HG03159 (cell line): Measurements from ENCODE around the gene SPP2.
A peak's percentile ranks its signal among the peaks of the same experiment; 100 is the strongest.

ENCODE experiments used
- ATAC-seq: cut with Tn5 transposase; IDR thresholded peaks from one replicate; pipeline ENCODE4 v1.9.1; 2021; ENCODE audit warnings: mild to moderate bottlenecking, moderate library complexity; ENCODE audit not compliant: unreplicated experiment

The SPP2 gene, protein sequence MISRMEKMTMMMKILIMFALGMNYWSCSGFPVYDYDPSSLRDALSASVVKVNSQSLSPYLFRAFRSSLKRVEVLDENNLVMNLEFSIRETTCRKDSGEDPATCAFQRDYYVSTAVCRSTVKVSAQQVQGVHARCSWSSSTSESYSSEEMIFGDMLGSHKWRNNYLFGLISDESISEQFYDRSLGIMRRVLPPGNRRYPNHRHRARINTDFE

DNA sequence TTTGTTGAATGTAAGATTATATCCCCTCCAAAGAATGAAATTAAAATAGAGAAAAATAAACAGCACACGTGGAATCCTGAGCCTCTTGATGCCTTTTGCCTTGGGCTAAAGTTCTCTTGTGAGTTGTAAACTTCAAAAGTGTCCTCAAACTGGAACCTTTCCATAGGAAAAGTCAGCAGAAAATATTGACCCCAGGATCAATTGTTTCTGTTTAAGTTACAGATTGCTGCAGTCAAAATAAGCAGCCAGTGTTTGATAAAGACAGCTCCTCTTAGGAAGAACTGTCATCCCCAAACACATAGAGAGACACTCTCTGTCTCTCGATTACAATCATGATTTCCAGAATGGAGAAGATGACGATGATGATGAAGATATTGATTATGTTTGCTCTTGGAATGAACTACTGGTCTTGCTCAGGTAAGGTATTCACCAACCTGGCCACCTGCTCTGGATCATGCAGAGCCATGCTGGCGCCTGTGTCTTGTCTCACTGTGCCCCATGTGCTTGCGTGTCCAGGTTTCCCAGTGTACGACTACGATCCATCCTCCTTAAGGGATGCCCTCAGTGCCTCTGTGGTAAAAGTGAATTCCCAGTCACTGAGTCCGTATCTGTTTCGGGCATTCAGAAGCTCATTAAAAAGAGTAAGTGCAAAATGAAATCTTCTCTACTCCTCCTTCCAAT is at the start of gene SPP2:
SPP2 (plus strand) TSS at position 248 of the 681 bp plus-strand sequence; CDS start at position 333, 85 bp downstream.
- ATAC-seq, result no peak

DNA sequence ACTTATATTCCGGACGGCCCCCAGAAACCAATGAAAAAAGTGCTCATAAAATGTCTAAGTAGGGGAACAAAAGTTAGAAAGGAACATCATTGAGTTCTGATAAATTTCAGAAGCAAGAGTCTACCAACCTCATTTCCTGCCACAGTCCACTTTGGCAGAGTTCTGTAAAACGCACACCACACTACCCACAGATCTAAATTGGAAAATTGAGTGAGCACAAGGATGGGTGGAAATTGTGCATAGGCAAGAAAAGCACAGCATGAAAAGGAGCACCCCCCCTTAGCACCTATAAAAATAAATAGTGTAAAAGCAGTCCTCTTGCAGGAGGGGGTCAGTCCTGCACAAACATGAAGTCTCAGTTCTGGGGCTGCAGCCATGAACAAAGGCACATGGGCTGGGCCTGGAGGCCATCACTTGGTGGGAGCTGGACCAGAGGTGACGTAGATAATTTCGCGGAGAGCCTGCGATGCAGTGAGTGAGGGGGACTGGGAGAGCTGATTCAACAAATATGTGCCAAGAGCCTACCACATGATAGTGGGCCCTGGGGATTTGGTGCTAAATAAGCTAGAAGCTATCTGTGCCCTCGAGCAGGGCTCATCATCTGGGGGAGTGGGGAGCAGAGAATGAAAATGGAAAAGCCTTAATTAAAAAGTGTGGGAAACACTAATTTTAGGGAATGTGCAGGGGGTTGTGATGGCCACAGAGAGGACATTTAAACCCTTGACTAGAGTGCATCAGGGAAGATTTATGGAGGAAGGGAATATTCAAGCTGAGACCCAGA is 48.9 kb upstream of the SPP2 start:
- no peak for ATAC-seq

GRCh38 chr2:234002281-234002680 is 48.2 kb upstream of the SPP2 start:
- ATAC-seq, result no peak

DNA sequence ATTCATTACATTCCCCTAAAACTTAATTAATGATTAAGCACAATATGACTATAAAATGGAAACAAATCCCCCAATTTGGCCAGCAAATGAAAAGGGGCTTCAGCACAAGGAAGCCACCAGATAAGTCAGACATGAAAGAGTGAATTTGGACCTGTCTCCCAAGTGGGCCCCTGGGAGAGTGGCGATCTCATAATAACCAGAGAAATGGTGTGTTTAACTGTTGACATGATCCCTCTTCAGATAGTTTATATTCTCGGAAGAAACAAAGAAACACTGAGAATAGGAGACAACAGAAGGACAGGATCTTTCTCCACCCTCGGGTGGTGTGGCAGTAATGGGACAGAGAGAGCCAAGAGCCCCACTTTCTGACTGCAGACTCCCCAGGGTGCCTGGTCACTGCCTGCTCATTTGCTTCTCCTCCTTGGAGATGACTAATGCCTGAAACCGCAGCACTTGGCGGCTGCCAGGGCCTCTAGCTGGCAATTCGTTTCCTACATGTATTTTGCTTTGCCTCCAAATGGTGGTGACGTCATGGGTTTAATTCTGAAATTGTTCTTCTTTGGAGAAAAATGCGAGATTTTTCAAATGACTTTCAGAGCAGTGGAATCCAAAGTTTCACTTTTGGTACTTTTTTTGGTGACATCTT is 46.4 kb upstream of the SPP2 start:
- no peak for ATAC-seq

- ATAC-seq, result no peak
Measured at GRCh38 chr2:234005126-234005525, 45.4 kb upstream of the SPP2 start.

GRCh38 chr2:234006501-234006900 is 44.0 kb upstream of the SPP2 start:
- ATAC-seq, result no peak

DNA sequence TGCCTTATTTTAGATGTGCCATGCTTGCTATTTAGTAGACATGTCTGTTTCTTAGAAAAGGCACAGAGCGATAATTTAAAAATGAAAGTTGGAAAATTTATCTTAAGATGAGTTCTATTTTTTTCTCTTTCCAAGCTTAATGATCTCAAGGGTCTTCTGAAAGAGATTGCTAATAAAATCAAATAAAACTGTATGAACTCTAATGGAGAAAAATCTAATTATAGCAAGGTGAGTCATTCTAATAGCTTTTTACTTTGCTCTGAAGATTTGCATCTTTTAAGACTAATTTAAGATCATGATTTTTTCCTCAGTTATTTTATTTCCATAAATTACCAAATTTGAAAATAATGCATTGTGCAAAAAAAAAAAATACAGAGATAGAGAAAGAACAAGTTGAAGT is 36.1 kb upstream of the SPP2 start:
- ATAC-seq, result no peak

DNA sequence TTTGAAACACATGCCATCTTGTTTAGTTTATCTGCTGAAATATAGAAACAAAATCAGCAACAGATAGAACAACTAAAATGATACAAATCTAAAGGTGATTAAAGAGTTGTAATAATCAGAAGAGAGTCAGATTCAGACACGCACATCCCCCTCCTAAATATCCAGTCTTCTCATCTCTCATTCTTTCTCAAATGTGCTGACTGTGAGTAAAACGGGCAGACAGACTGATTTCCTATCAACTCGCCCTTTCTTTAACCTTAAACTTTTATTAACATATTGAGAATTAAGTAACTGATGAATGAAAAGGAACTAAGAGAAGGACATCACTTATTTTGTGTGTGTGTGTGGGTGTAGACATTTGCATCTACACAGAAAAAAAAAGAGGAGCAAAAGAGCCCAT is 34.6 kb upstream of the SPP2 start:
- ATAC-seq, result no peak

DNA sequence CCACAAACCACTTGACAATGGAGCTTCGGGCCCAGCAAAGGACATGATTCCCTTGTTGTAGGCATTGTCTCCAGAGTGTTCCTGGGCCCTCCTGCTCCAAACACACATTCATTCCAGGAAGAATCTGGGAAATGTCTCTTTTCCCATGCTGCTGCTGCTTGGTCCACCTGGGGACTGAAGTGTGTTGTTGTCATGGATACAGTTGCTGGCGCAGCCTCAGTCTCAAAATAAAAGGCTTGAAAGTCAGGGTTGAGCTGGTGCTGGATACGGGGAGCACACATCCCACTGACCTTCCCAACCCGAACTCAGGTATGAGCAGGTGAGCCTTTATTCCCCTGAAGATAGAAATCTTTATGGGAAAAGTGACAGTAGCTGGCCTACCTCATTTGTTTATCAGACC is 30.6 kb upstream of the SPP2 start:
- no peak for ATAC-seq

DNA sequence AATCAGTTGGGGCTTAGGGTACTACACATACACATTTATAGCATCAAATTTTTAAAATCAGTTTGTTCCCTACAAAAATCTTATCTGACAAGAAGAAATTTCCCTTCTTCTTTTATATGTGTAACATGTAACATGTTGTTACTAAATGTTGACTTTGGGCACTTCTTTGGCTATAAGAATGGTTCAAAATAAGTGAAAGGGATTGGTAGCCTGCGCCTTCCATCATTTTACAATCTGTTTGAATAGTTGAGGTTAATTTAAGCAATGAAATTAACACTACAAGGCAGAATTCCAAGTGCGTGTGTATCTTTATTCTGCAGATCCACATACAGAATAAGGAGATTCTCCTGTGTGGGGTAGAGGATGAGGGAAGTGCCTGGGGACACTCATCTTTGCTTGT is 30.2 kb upstream of the SPP2 start:
- ATAC-seq, result no peak

DNA sequence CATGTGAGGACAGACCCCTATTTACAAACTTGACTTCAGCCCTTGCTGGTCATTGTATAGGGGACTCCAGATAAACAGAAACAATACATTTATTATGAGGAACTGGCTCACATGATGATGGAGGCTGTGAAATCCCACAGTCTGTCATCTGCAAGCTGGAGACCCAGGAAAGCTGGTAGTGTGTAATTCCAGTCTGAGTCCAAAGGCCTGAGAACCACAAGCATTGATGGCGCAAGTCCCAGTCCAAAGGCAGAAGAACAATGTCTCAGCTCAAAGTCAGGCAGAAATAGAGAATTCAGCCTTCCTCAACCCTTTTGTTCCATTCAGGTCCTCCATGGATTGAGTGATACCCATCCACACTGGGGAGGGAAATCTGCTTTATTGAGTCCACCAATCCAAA is 28.1 kb upstream of the SPP2 start:
- no peak for ATAC-seq

- no peak for ATAC-seq
Measured at GRCh38 chr2:234024304-234024703, 26.2 kb upstream of the SPP2 start.

DNA sequence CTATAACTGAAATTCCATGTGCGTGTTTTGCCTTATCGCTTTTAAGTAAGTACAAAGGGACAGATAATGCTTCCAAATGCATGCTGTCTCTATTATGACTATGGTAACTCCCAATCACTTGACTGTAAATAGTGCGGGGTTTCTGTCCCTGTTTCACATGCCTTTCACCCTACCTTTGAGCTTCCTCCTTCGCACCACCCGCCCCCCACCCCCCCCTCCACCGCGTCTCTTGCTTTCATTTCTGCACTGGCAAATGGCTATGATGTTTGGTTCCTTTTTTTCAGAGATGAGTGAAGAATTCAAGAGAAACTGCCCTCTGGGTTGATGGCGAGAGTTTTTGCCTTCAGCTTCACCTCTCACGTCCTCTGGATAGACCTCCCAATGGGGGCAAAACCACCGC is 25.0 kb upstream of the SPP2 start:
- ATAC-seq, result peak; percentile 87

DNA sequence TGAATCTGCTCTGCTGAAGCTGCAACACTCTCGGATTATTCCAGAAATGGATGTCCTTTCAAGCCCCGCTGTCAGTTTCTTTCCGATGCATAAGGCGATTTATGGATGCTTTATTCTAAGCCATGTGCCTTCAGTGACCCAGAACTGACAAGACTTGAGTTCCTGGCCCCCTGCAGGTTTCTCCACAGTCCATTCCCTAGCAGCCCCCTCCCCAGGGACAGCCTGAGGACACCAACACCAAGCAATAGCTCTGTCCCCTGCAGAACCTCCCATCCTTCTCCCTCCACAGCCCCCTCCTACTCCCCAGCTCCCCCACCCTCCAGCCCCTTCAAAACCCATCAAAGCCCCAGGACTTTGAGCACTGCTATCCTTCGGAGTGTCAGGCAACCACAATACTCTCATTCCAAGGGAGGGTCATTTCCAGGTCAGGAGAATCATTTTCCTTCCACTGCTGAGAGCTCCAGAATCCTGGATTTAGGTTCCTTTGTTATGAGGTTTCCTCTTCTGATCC is 24.6 kb upstream of the SPP2 start:
- ATAC-seq, result no peak

DNA sequence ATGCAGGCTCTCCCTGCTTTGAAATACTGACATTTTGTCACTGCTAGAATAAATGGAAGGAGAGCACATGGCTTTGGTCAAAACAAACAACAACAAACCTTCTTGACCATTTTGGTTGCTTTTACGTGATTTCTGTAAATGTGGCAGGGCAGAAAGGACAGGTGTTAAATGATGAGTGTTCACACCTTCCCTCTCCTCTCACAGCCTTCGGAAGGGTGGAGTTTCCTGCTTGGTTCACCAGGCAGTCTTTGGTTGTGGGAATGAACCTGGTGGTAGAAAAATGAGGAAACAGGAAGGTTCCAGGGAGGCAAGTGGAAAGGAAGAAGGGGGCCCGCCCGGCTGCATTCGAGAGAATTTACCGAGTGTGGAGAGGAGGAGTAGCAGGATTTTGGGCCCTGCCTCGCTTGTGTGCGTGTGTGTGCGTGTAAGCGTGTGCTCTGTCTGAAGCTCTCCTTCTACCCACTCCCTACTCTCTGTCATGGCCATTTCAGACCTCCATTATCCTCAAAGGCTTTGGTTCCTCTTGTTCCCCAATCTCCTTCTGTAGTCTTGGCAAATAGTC is 23.7 kb upstream of the SPP2 start:
- ATAC-seq, result no peak

- ATAC-seq, result no peak
Measured at GRCh38 chr2:234027641-234028040, 22.9 kb upstream of the SPP2 start.

- no peak for ATAC-seq
Measured at GRCh38 chr2:234029150-234029733, 21.3 kb upstream of the SPP2 start.

GRCh38 chr2:234031207-234031606 is 19.3 kb upstream of the SPP2 start:
- ATAC-seq, result no peak

DNA sequence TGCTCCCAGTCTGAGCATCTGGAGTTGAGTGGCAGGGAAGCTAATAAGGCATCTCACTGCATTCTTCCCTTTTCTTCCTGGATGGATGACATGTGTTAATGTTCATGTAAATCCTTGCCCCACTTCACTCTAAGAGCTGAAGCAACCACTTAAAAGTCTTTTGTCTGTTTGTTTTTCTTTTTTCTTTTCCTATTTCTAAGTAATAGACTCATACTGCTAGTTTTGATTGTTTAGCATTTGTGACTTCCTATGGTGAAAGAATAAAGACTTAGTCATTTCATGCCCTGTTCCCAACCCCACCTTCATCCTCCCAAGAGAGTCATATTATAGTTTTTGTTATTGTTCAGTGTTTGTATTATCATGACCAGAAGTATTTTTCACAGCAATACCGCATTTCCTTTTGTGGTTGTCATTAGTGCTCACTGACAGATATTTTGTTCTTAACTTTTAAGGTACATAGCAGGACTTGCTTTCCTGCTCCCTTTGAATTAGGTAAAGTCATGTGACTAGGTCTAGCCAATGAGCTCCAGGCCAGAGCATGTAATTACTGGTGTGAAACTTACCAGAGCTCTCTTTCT is 18.1 kb upstream of the SPP2 start:
- no peak for ATAC-seq

DNA sequence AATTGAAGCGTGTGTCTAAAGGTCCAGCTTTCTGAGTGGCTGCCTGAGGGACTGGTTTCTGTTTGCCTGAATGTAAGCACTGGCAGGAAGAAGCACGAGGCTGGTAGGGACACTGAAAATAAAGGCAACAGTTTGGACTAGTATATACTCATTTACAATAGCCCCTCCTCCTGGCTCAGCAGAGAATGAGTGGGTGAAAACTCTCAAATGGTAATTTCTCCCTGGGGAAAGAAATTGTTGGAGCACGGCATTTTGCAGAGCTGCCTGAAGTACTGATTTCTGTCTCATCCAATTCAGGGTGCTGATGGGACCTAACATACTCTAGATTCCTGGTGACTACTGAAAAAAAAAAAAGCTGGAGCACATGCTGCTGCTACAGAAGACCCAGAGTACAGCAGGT is 17.3 kb upstream of the SPP2 start:
- no peak for ATAC-seq
